Glutamatergic neuron (in vitro differentiated cells): ENCODE results near the gene LRFN2. TPM values are rescaled to one million over a fixed set of nuclear protein-coding genes. Genes with fewer than 3 reads are reported as not detected.

Source experiments
- DNase-seq: peaks from one replicate; pipeline ENCODE4 v3.0.0; 2022
- H3K27ac Mint-ChIP-seq: one replicate; pipeline ENCODE4 v1.8.0; 2020; ENCODE audit warnings: mild to moderate bottlenecking, mixed read lengths, inconsistent platforms; ENCODE audit not compliant: unreplicated experiment
- H3K27me3 Mint-ChIP-seq: one replicate; pipeline ENCODE4 v1.8.0; 2020; ENCODE audit warnings: mild to moderate bottlenecking, moderate library complexity, mixed read lengths, inconsistent platforms; ENCODE audit not compliant: unreplicated experiment
- H3K36me3 Mint-ChIP-seq: one replicate; pipeline ENCODE4 v1.8.0; 2020; ENCODE audit warnings: mild to moderate bottlenecking, mixed read lengths, inconsistent platforms; ENCODE audit not compliant: unreplicated experiment
- H3K4me1 Mint-ChIP-seq: one replicate; pipeline ENCODE4 v1.8.0; 2020; ENCODE audit warnings: mild to moderate bottlenecking, low read depth, mixed read lengths, inconsistent platforms; ENCODE audit not compliant: unreplicated experiment
- H3K4me3 Mint-ChIP-seq: one replicate; pipeline ENCODE4 v1.8.0; 2020; ENCODE audit warnings: mild to moderate bottlenecking, mixed read lengths, inconsistent platforms; ENCODE audit not compliant: unreplicated experiment
- H3K9me3 Mint-ChIP-seq: one replicate; pipeline ENCODE4 v1.8.0; 2020; ENCODE audit warnings: mild to moderate bottlenecking, moderate library complexity, mixed read lengths, inconsistent platforms; ENCODE audit not compliant: unreplicated experiment
- CTCF ChIP-seq: fragments of 200-600 bp; sonication (generic); IDR thresholded peaks from one replicate; pipeline ENCODE4 v1.5.0; 2021; ENCODE audit not compliant: partially characterized antibody, unreplicated experiment
- total RNA-seq: library from RNA; stranded (reverse); fragmentation: NEBNext Ultra II Directional; extraction: Animal tissue kit (Norgen Biotek cat#: 25700); gene quantifications from one replicate; pipeline ENCODE4 v1.2.1, GENCODE V29; 2021; ENCODE audit not compliant: unreplicated experiment

Gene LRFN2
- total RNA-seq, 1 donor from 2014 or later, result 0.56 TPM

GRCh38 chr6:40389254-40389653 is 197.9 kb downstream of the LRFN2 start:
- Mint-ChIP-seq H3K27me3 (peaks cover 12% of the 10 kb centered on the region), H3K4me3 (no peak overlapping the region), H3K9me3 (peaks cover 4% of the 10 kb centered on the region), H3K4me1 (no peaks in the 10 kb centered on the region), H3K27ac (no peak overlapping the region), H3K36me3 (no peaks in the 10 kb centered on the region)
- TF ChIP-seq CTCF, result no peak
- DNase-seq, result no peak

- Mint-ChIP-seq H3K36me3 (no peaks in the 10 kb centered on the region), H3K9me3 (peaks cover 1% of the 10 kb centered on the region), H3K4me1 (no peaks in the 10 kb centered on the region), H3K27me3 (peaks cover 9% of the 10 kb centered on the region), H3K4me3 (no peak overlapping the region), H3K27ac (no peak overlapping the region)
- no peak for TF ChIP-seq CTCF
- no peak for DNase-seq
These were observed 199.3 kb downstream of the LRFN2 start for GRCh38 chr6:40387871-40388264.

- Mint-ChIP-seq H3K4me1 (no peaks in the 10 kb centered on the region), H3K36me3 (no peaks in the 10 kb centered on the region), H3K4me3 (no peak overlapping the region), H3K27ac (no peak overlapping the region), H3K9me3 (peaks cover 1% of the 10 kb centered on the region), H3K27me3 (peaks cover 9% of the 10 kb centered on the region)
- DNase-seq, result no peak
- TF ChIP-seq CTCF, result no peak
These were observed 199.9 kb downstream of the LRFN2 start for GRCh38 chr6:40387127-40387870.

GRCh38 chr6:40386200-40386599 is 201.0 kb downstream of the LRFN2 start:
- no peak for TF ChIP-seq CTCF
- Mint-ChIP-seq H3K27ac (no peak overlapping the region), H3K36me3 (no peaks in the 10 kb centered on the region), H3K4me3 (no peak overlapping the region), H3K9me3 (peaks cover 1% of the 10 kb centered on the region), H3K4me1 (no peaks in the 10 kb centered on the region), H3K27me3 (peaks cover 9% of the 10 kb centered on the region)
- DNase-seq, result no peak

- Mint-ChIP-seq H3K4me1 (no peaks in the 10 kb centered on the region), H3K27ac (no peak overlapping the region), H3K4me3 (no peak overlapping the region), H3K36me3 (no peaks in the 10 kb centered on the region), H3K9me3 (no peaks in the 10 kb centered on the region), H3K27me3 (peaks cover 5% of the 10 kb centered on the region)
- DNase-seq, result no peak
- TF ChIP-seq CTCF, result no peak
These were observed 203.6 kb downstream of the LRFN2 start for GRCh38 chr6:40383348-40384115.
